Measurements from ENCODE around the gene ZNF221.
"Not testable (repeated sequence)": the region's sequence is repeated elsewhere in the genome, so short reads cannot be mapped to it uniquely, and the experiment has no call there.

ZNF221 gene

GRCh38 chr19:43950834-43951645 is at the start of gene ZNF221:
Gene ZNF221, plus strand, starts transcription at chr19:43951228. Its CDS starts 11,499 bp downstream, at chr19:43962727.
- peak; percentile 18 for DNase-seq (ENCODE audit: low read depth)

- peak; percentile 40 for DNase-seq (ENCODE audit: low read depth)
Observed at GRCh38 chr19:43901395-43902390, 49.3 kb upstream of the ZNF221 start.

GRCh38 chr19:43902399-43902798 is 48.6 kb upstream of the ZNF221 start:
- DNase-seq (ENCODE audit: low read depth), result no peak

- DNase-seq (ENCODE audit: low read depth), result no peak
Observed at GRCh38 chr19:43905897-43906296, 45.1 kb upstream of the ZNF221 start.

- no peak for DNase-seq (ENCODE audit: low read depth)
Observed at GRCh38 chr19:43906774-43907173, 44.3 kb upstream of the ZNF221 start.

GRCh38 chr19:43908659-43909058 is 42.4 kb upstream of the ZNF221 start:
- DNase-seq (ENCODE audit: low read depth), result no peak

- DNase-seq (ENCODE audit: low read depth), result no peak
Observed at GRCh38 chr19:43910884-43911283, 40.1 kb upstream of the ZNF221 start.

- DNase-seq (ENCODE audit: low read depth), result no peak
Observed at GRCh38 chr19:43913383-43913782, 37.6 kb upstream of the ZNF221 start.

- DNase-seq (ENCODE audit: low read depth), result no peak
Observed at GRCh38 chr19:43914051-43914450, 37.0 kb upstream of the ZNF221 start.

GRCh38 chr19:43923875-43924274 is 27.2 kb upstream of the ZNF221 start:
- DNase-seq (ENCODE audit: low read depth), result no peak

- no peak for DNase-seq (ENCODE audit: low read depth)
Observed at GRCh38 chr19:43928820-43929219, 22.2 kb upstream of the ZNF221 start.

GRCh38 chr19:43934055-43934984 is 16.7 kb upstream of the ZNF221 start:
- DNase-seq (ENCODE audit: low read depth), result no peak

GRCh38 chr19:43934985-43935708 is 15.9 kb upstream of the ZNF221 start, which contains the start of gene ZNF45:
Gene ZNF45, minus strand, starts transcription at chr19:43935282. Its CDS starts 13,097 bp downstream, at chr19:43922185.
- peak; percentile 75 for DNase-seq (ENCODE audit: low read depth)

- no peak for DNase-seq (ENCODE audit: low read depth)
Observed at GRCh38 chr19:43936188-43936587, 14.8 kb upstream of the ZNF221 start.

- no peak for DNase-seq (ENCODE audit: low read depth)
Observed at GRCh38 chr19:43939557-43940260, 11.3 kb upstream of the ZNF221 start.

- DNase-seq (ENCODE audit: low read depth), result no peak
Observed at GRCh38 chr19:43940719-43941118, 10.3 kb upstream of the ZNF221 start.

GRCh38 chr19:43941209-43941608 is 9.8 kb upstream of the ZNF221 start:
- no peak for DNase-seq (ENCODE audit: low read depth)

- DNase-seq (ENCODE audit: low read depth), result not testable (repeated sequence)
Observed at GRCh38 chr19:43947412-43947811, 3.6 kb upstream of the ZNF221 start.

GRCh38 chr19:43949803-43950202 is 1.2 kb upstream of the ZNF221 start:
- not testable (repeated sequence) for DNase-seq (ENCODE audit: low read depth)

GRCh38 chr19:43956827-43957226 is 5.8 kb downstream of the ZNF221 start:
- no peak for DNase-seq (ENCODE audit: low read depth)

Measured in stimulated activated CD8-positive, alpha-beta memory T cell treated with anti-CD3 and anti-CD28 coated beads, Interleukin-15, amount 100 ng/mL, for 1 hour (primary cell).